HFFc6 (cell line): ENCODE results near the gene TAC1. TPM values are rescaled to one million over a fixed set of nuclear protein-coding genes. Genes with fewer than 3 reads are reported as not detected.
"Not testable (repeated sequence)": the region's sequence is repeated elsewhere in the genome, so short reads cannot be mapped to it uniquely, and the experiment has no call there.

Experiments
- DNase-seq: peaks from one replicate; pipeline ENCODE4 v3.0.0-alpha.2; 2018
- H3K27ac Mint-ChIP-seq: 2 replicates; pipeline ENCODE4 v1.8.0; 2020; ENCODE audit warnings: mild to moderate bottlenecking, mixed read lengths
- H3K27me3 Mint-ChIP-seq: 2 replicates; pipeline ENCODE4 v1.8.0; 2021; ENCODE audit warnings: mild to moderate bottlenecking, moderate library complexity, mixed read lengths; ENCODE audit not compliant: insufficient read depth
- H3K36me3 Mint-ChIP-seq: 2 replicates; pipeline ENCODE4 v1.8.0; 2021; ENCODE audit warnings: low read depth, mixed read lengths
- H3K4me1 Mint-ChIP-seq: 2 replicates; pipeline ENCODE4 v1.8.0; 2020; ENCODE audit warnings: low read depth, mixed read lengths
- H3K4me3 Mint-ChIP-seq: 2 replicates; pipeline ENCODE4 v1.8.0; 2020; ENCODE audit warnings: mild to moderate bottlenecking, moderate library complexity, mixed read lengths
- H3K9me3 Mint-ChIP-seq: 2 replicates; pipeline ENCODE4 v1.8.0; 2020; ENCODE audit warnings: mild to moderate bottlenecking, mixed read lengths
- total RNA-seq, 6 experiments: library from RNA; stranded (reverse); fragmentation: NEBNext Ultra II Directional; extraction: Animal tissue kit (Norgen Biotek cat#: 25700); gene quantifications; 2 replicates in 1 of 6; 3 replicates in 5 of 6; pipeline ENCODE4 v1.2.3, GENCODE V29; 2021
- TF ChIP-seq, protein P1 (sequence below): fragments of 200-600 bp; sonication (generic); IDR thresholded peaks from 2 replicates; pipeline ENCODE4 v1.5.0; 2021; ENCODE audit warnings: antibody characterized with exemption, mild to moderate bottlenecking

The TAC1 gene
- total RNA-seq, 6 experiments from 2014 or later: not detected

DNA sequence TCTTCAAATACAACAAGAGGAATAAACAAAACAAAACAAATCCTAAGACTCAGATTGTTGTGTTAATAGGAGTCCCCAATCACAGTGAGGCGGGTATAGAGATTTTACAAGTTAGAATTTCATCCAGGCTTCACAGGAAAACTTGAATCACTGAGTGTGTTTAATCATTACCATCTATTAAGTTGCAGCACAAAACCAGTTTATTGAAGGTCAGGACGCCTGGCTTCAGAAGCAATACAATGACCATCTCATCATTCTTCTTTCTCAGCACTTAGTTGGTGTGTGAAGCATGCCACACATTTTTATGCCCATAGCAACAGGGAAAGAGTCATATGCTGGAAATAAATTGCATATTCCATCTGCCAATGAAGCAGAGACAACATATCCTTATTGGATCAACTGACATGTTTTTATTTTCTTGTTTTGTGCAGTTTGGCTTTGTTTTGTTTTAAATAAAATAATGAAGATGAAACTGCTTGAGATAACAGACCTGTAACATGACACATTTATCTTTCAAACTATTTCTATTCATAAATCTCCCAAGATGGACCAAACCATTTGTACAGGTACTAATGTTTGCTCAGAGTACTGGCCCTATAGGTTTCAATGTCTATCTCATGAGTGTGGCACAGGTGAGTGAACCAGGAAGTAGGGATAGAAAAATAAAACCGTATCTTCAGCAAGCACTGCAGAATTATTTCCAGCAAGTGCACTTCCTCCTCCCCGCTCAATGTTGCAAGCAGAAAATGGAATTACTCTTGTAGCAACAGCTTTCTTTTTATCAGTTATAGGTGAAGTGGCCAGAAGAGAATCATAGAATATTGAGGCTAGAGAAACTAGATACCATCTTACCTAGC lies 40.4 kb downstream of the TAC1 start:
- Mint-ChIP-seq H3K27me3 (no peaks in the 10 kb centered on the region; the same call in 1 of the 2 replicates), H3K27ac (no peak overlapping the region), H3K9me3 (peaks cover 22% of the 10 kb centered on the region), H3K4me1 (no peaks in the 10 kb centered on the region), H3K36me3 (no peaks in the 10 kb centered on the region), H3K4me3 (no peak overlapping the region)
- TF ChIP-seq, protein P1, sequence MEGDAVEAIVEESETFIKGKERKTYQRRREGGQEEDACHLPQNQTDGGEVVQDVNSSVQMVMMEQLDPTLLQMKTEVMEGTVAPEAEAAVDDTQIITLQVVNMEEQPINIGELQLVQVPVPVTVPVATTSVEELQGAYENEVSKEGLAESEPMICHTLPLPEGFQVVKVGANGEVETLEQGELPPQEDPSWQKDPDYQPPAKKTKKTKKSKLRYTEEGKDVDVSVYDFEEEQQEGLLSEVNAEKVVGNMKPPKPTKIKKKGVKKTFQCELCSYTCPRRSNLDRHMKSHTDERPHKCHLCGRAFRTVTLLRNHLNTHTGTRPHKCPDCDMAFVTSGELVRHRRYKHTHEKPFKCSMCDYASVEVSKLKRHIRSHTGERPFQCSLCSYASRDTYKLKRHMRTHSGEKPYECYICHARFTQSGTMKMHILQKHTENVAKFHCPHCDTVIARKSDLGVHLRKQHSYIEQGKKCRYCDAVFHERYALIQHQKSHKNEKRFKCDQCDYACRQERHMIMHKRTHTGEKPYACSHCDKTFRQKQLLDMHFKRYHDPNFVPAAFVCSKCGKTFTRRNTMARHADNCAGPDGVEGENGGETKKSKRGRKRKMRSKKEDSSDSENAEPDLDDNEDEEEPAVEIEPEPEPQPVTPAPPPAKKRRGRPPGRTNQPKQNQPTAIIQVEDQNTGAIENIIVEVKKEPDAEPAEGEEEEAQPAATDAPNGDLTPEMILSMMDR: no peak
- DNase-seq: no peak

DNA sequence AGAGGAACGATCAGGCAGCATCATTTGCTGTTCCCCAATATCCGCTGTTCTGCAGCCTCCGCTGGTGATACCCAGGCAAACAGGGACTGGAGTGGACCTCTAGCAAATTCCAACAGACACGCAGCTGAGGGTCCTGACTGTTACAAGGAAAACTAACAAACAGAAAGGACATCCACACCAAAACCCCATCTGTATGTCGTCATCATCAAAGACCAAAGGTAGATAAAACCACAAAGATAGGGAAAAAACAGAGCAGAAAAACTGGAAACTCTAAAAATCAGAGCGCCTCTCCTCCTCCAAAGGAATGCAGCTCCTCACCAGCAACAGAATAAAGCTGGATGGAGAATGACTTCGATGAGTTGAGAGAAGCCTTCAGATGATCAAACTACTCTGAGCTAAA lies 54.5 kb downstream of the TAC1 start:
- not testable (repeated sequence) for DNase-seq, H3K27ac Mint-ChIP-seq, H3K4me1 Mint-ChIP-seq, H3K36me3 Mint-ChIP-seq, H3K27me3 Mint-ChIP-seq, H3K4me3 Mint-ChIP-seq
- peaks cover 26% of the 10 kb centered on the region for H3K9me3 Mint-ChIP-seq

Other genes with a start within 250 kb of the TAC1 start
- 10 to 100 TPM; 28.6 to 44.6 (median 30.6) TPM for gene ASNS, start 140.3 kb downstream of the TAC1 start, total RNA-seq